K562 (cell line): Measurements from ENCODE around the gene EPC2. TPM values are rescaled to one million over a fixed set of nuclear protein-coding genes. Genes with fewer than 3 reads are reported as not detected.

ENCODE experiments used
- ATAC-seq: fragments of 200-7000 bp; cut with Tn5 transposase; 3 replicates; pipeline ENCODE4 v1.9.1; 2020; ENCODE audit warnings: moderate library complexity
- BruUV-seq: library from RNA; stranded (reverse); fragments of 400-500 nt; replicated peaks from 2 replicates; lab custom pipeline; 2021; lab: Mats Ljungman, UMichigan
- CTCF ChIA-PET: fragments of 300-600 bp; formaldehyde crosslinking; extraction: SDS; loops from one replicate; lab custom pipeline; 2021; ENCODE audit warnings: low intra/inter-chr PET ratio; lab: Yijun Ruan, JAX
- POLR2A ChIA-PET: fragments of 300-600, 350-650 bp; sonication (Branson Sonifier 250); formaldehyde crosslinking; extraction: SDS; loops from one replicate; lab custom pipeline; 2021; ENCODE audit warnings: antibody characterized with exemption, inconsistent platforms; lab: Yijun Ruan, JAX
- DNase-seq, 4 experiments: peaks; one replicate each; pipeline versions ENCODE4 v3.0.0 to v3.0.0-alpha.2; 2011 to 2018; ENCODE audit warnings: low spot score in 3 of 4, mixed read lengths in 3 of 4; ENCODE audit errors: extremely low read depth in 1 of 4
- FAIRE-seq: peaks from 2 replicates; lab custom pipeline; 2011; peaks lifted over from hg19 to GRCh38; lab: Jason Lieb, UNC
- H2AFZ ChIP-seq: 2 replicates; pipeline ENCODE4 v1.6.0; 2011; ENCODE audit warnings: low read depth, low read length, control low read depth, inconsistent platforms
- H3K27ac ChIP-seq: fragments of 200-600 bp; 3 replicates; pipeline ENCODE4 v1.8.0; 2011; ENCODE audit warnings: low read depth, mild to moderate bottlenecking, control low read depth, inconsistent platforms, low read length, moderate library complexity, mixed read lengths; ENCODE audit errors: extremely low read depth
- H3K27me3 ChIP-seq, 2 experiments: fragments of 300-600 bp in 1 of 2; 2 replicates in 1 of 2; 3 replicates in 1 of 2; pipeline versions ENCODE4 v1.6.0 to v1.8.0; 2011; ENCODE audit warnings: inconsistent platforms in 2 of 2, low read length in 2 of 2, mild to moderate bottlenecking in 1 of 2, mixed read lengths in 1 of 2, moderate library complexity in 1 of 2; ENCODE audit not compliant: control insufficient read depth in 2 of 2, insufficient read depth in 2 of 2
- H3K36me3 ChIP-seq: fragments of 300-600 bp; 3 replicates; pipeline ENCODE4 v1.8.0; 2011; ENCODE audit warnings: mild to moderate bottlenecking, low read length, inconsistent platforms; ENCODE audit not compliant: control insufficient read depth, insufficient read depth
- H3K4me1 ChIP-seq, 2 experiments: fragments of 200-600 bp in 1 of 2; replicated peaks in 1 of 2; 2 replicates in 1 of 2; 3 replicates in 1 of 2; pipeline versions ENCODE4 v1.5.1 to v1.8.0; 2011; ENCODE audit warnings: inconsistent platforms in 2 of 2, low read length in 2 of 2, mild to moderate bottlenecking in 1 of 2, mixed read lengths in 1 of 2, moderate library complexity in 1 of 2; ENCODE audit not compliant: control insufficient read depth in 2 of 2, insufficient read depth in 2 of 2
- H3K4me2 ChIP-seq: 2 replicates; pipeline ENCODE4 v1.6.1; 2011; ENCODE audit warnings: low read length, control low read depth, inconsistent platforms, mixed read lengths; ENCODE audit not compliant: insufficient read depth
- H3K4me3 ChIP-seq: fragments of 200-600 bp; sonication (generic), shearing (Covaris generic); 2 replicates; pipeline ENCODE4 v1.5.1; 2016; ENCODE audit warnings: control low read depth, inconsistent platforms
- H3K79me2 ChIP-seq: fragments of 200-600 bp; 3 replicates; pipeline ENCODE4 v1.8.0; 2011; ENCODE audit warnings: low read length, inconsistent platforms; ENCODE audit not compliant: control insufficient read depth, insufficient read depth
- H3K9ac ChIP-seq, 2 experiments: 2 replicates each; pipeline versions ENCODE4 v1.6.0 to v1.6.1; 2011; ENCODE audit warnings: low read depth in 2 of 2, low read length in 2 of 2, control low read depth in 1 of 2, inconsistent platforms in 1 of 2, mild to moderate bottlenecking in 1 of 2, mixed read lengths in 1 of 2; ENCODE audit not compliant: insufficient read depth in 1 of 2
- H3K9me1 ChIP-seq: one replicate; pipeline ENCODE4 v1.6.0; 2011; ENCODE audit warnings: inconsistent platforms, mild to moderate bottlenecking, low read length, moderate library complexity; ENCODE audit not compliant: control insufficient read depth, insufficient read depth
- H3K9me3 ChIP-seq: replicated peaks from 2 replicates; pipeline ENCODE4 v1.5.1; 2011; ENCODE audit warnings: low read depth, low read length, inconsistent platforms; ENCODE audit not compliant: control insufficient read depth, insufficient read depth
- H4K20me1 ChIP-seq: replicated peaks from 2 replicates; pipeline ENCODE4 v1.6.1; 2011; ENCODE audit warnings: low read length, inconsistent platforms, mixed read lengths; ENCODE audit not compliant: control insufficient read depth, insufficient read depth
- CCNT2 ChIP-seq: IDR thresholded peaks from 2 replicates; pipeline ENCODE4 v1.6.1; 2011; ENCODE audit warnings: borderline replicate concordance, low read depth, mild to moderate bottlenecking, moderate library complexity, mixed read lengths, low read length; ENCODE audit not compliant: insufficient read length; ENCODE audit errors: extremely low read depth
- HNRNPK ChIP-seq: fragments of 200-400 bp; formaldehyde crosslinking; IDR thresholded peaks from one replicate; pipeline ENCODE4 v1.6.1; 2018; ENCODE audit warnings: mild to moderate bottlenecking, low read depth, low read length; ENCODE audit not compliant: poor library complexity, severe bottlenecking
- ILF3 ChIP-seq: fragments of 450-650 bp; IDR thresholded peaks from 2 replicates; pipeline ENCODE4 v1.6.1; 2018; ENCODE audit warnings: antibody characterized with exemption, mild to moderate bottlenecking, moderate library complexity, borderline replicate concordance
- KDM4B ChIP-seq, 2 experiments: fragments of 450-650 bp in 1 of 2; sonication (generic) in 1 of 2; IDR thresholded peaks; 2 replicates each; pipeline ENCODE4 v1.6.1; 2016 to 2017; ENCODE audit warnings: borderline replicate concordance in 2 of 2, antibody characterized with exemption in 1 of 2, low read depth in 1 of 2, mild to moderate bottlenecking in 1 of 2
- NONO ChIP-seq, 2 experiments: fragments of 200-400 bp in 1 of 2; fragments of 450-650 bp in 1 of 2; formaldehyde crosslinking in 1 of 2; IDR thresholded peaks; 2 replicates each; pipeline ENCODE4 v1.6.1; 2017; ENCODE audit warnings: low read depth in 2 of 2, mild to moderate bottlenecking in 2 of 2, moderate library complexity in 2 of 2, low read length in 1 of 2
- RBM34 ChIP-seq: fragments of 200-400 bp; formaldehyde crosslinking; IDR thresholded peaks from 2 replicates; pipeline ENCODE4 v1.6.1; 2018; ENCODE audit warnings: low read length, borderline replicate concordance; ENCODE audit not compliant: insufficient read depth
- SP1 ChIP-seq: sonication (generic); formaldehyde crosslinking; IDR thresholded peaks from 2 replicates; pipeline ENCODE4 v1.8.1; 2022; ENCODE audit warnings: mild to moderate bottlenecking, missing genetic modification reagents
- ZFP36 ChIP-seq: fragments of 150-350 bp; IDR thresholded peaks from 2 replicates; pipeline ENCODE4 v1.6.1; 2018; ENCODE audit warnings: low read length, low read depth; ENCODE audit not compliant: partially characterized antibody
- ZNF232 ChIP-seq: sonication (generic); formaldehyde crosslinking; IDR thresholded peaks from 2 replicates; pipeline ENCODE4 v1.8.0; 2022; ENCODE audit warnings: mild to moderate bottlenecking, missing genetic modification reagents
- ZNF347 ChIP-seq: fragments of 450-650 bp; formaldehyde crosslinking; IDR thresholded peaks from 2 replicates; pipeline ENCODE4 v1.4.0; 2020; ENCODE audit warnings: low read depth, mild to moderate bottlenecking, moderate library complexity
- in situ Hi-C: fragments of 300-500 bp; cut with MboI; formaldehyde crosslinking; loops from 4 replicates; pipeline ENCODE4 v1.15.0; 2018; ENCODE audit warnings: inconsistent platforms, mixed read lengths
- intact Hi-C: fragments of 100-400 bp; cut with micrococcal nuclease; formaldehyde crosslinking; loops from 2 replicates; pipeline ENCODE4 v1.14.2; 2022
- polyA plus RNA-seq, 8 experiments: library from polyadenylated mRNA; depleted of rRNA in 4 of 8; stranded (reverse) in 5 of 8; unstranded in 3 of 8; fragments of >200 nt; fragmentation: Nextera tagmentation in 2 of 8; fragmentation: Illumina TruSeq in 1 of 8; extraction: Ambion mirVana in 2 of 8; extraction: Trizol in 1 of 8; gene quantifications; 2 replicates each; pipeline versions ENCODE4 v1.2.1 to v1.2.3, GENCODE V29; 2011 to 2014; ENCODE audit warnings: inconsistent platforms in 1 of 8, missing spikeins in 1 of 8
- total RNA-seq, 7 experiments: library from RNA; depleted of rRNA in 6 of 7; stranded (reverse); fragments of >200 nt in 6 of 7; fragmentation: Illumina TruSeq in 2 of 7; extraction: Trizol in 2 of 7; gene quantifications; 2 replicates each; pipeline versions ENCODE4 v1.2.1 to v1.2.3, GENCODE V29; 2011 to 2021; ENCODE audit warnings: low replicate concordance in 1 of 7
- TF ChIP-seq, protein P1 (sequence below): fragments of 450-650 bp; IDR thresholded peaks from 2 replicates; pipeline ENCODE4 v1.6.1; 2016; ENCODE audit warnings: borderline replicate concordance
- TF ChIP-seq, protein P2 (sequence below), 2 experiments: fragments of 450-650 bp; IDR thresholded peaks; 2 replicates each; pipeline ENCODE4 v1.6.1; 2016; ENCODE audit warnings: mild to moderate bottlenecking in 2 of 2, borderline replicate concordance in 1 of 2, low read depth in 1 of 2, moderate library complexity in 1 of 2

EPC2 gene
- total and polyA plus RNA-seq, 9 of the 15 experiments (the other 6 are each of a cell fraction or from before 2014, with no cell fraction given): 7.0 to 35.8 (median 29.1) TPM

DNA sequence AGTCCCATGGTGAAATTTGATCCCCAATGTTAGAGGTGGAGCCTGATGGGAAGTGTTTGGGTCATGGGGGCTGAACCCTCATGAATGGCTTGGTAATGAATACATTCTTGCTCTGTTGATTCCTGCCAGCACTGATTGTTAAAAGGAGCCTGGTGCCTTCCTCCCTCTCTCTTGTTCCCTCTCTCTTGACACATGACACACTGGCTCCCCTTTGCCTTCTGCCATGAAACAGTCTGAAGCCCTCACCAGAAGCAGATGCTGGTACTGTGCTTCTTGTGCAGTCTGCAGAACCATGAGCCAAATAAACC is 30.6 kb upstream of the EPC2 start:
- Histone ChIP-seq H4K20me1 (no peaks in the 10 kb centered on the region), H3K27me3 (peaks cover 4 to 15% of the 10 kb centered on the region in 2 experiments; a peak in 4 of 5 replicates), H3K9me1 (no peaks in the 10 kb centered on the region), H3K9me3 (no peaks in the 10 kb centered on the region), H3K79me2 (no peaks in the 10 kb centered on the region), H3K36me3 (no peaks in the 10 kb centered on the region), H3K4me3 (no peak overlapping the region), H3K4me1 (peaks cover 0 to 21% of the 10 kb centered on the region in 2 experiments; a peak in 3 of 5 replicates), H3K27ac (peak overlapping the region; percentile 4; the same call in 1 of the 3 replicates), H2AFZ (peak overlapping the region; percentile 86), H3K9ac (no peak overlapping the region), H3K4me2 (peak overlapping the region; percentile 52; the same call in 1 of the 2 replicates)
- intact Hi-C loops (no loop called here), in situ Hi-C loops (no loop called here)
- FAIRE-seq (no peak), DNase-seq (peak in 1 of 4 experiments; percentile 30), ATAC-seq (peak; percentile 53)
- CTCF ChIA-PET: no interaction called here
- POLR2A ChIA-PET: interaction anchor here (1.1 to 1.8 kb wide), 2 partner anchors 9 to 32 kb away, joined by 3 to 6 read pairs; no protein-coding TSS in a partner anchor
- BruUV-seq: no TSS peak
- TF ChIP-seq ZNF232 (CRISPR knock-in tag): no peak
- TF ChIP-seq, protein P1, sequence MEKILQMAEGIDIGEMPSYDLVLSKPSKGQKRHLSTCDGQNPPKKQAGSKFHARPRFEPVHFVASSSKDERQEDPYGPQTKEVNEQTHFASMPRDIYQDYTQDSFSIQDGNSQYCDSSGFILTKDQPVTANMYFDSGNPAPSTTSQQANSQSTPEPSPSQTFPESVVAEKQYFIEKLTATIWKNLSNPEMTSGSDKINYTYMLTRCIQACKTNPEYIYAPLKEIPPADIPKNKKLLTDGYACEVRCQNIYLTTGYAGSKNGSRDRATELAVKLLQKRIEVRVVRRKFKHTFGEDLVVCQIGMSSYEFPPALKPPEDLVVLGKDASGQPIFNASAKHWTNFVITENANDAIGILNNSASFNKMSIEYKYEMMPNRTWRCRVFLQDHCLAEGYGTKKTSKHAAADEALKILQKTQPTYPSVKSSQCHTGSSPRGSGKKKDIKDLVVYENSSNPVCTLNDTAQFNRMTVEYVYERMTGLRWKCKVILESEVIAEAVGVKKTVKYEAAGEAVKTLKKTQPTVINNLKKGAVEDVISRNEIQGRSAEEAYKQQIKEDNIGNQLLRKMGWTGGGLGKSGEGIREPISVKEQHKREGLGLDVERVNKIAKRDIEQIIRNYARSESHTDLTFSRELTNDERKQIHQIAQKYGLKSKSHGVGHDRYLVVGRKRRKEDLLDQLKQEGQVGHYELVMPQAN: no peak
- no peak for TF ChIP-seq KDM4B (IDR thresholded peaks at IDR 0.05; ENCODE audit: borderline replicate concordance in 2 of 2, low read depth in 1 of 2)
- TF ChIP-seq, protein P2, sequence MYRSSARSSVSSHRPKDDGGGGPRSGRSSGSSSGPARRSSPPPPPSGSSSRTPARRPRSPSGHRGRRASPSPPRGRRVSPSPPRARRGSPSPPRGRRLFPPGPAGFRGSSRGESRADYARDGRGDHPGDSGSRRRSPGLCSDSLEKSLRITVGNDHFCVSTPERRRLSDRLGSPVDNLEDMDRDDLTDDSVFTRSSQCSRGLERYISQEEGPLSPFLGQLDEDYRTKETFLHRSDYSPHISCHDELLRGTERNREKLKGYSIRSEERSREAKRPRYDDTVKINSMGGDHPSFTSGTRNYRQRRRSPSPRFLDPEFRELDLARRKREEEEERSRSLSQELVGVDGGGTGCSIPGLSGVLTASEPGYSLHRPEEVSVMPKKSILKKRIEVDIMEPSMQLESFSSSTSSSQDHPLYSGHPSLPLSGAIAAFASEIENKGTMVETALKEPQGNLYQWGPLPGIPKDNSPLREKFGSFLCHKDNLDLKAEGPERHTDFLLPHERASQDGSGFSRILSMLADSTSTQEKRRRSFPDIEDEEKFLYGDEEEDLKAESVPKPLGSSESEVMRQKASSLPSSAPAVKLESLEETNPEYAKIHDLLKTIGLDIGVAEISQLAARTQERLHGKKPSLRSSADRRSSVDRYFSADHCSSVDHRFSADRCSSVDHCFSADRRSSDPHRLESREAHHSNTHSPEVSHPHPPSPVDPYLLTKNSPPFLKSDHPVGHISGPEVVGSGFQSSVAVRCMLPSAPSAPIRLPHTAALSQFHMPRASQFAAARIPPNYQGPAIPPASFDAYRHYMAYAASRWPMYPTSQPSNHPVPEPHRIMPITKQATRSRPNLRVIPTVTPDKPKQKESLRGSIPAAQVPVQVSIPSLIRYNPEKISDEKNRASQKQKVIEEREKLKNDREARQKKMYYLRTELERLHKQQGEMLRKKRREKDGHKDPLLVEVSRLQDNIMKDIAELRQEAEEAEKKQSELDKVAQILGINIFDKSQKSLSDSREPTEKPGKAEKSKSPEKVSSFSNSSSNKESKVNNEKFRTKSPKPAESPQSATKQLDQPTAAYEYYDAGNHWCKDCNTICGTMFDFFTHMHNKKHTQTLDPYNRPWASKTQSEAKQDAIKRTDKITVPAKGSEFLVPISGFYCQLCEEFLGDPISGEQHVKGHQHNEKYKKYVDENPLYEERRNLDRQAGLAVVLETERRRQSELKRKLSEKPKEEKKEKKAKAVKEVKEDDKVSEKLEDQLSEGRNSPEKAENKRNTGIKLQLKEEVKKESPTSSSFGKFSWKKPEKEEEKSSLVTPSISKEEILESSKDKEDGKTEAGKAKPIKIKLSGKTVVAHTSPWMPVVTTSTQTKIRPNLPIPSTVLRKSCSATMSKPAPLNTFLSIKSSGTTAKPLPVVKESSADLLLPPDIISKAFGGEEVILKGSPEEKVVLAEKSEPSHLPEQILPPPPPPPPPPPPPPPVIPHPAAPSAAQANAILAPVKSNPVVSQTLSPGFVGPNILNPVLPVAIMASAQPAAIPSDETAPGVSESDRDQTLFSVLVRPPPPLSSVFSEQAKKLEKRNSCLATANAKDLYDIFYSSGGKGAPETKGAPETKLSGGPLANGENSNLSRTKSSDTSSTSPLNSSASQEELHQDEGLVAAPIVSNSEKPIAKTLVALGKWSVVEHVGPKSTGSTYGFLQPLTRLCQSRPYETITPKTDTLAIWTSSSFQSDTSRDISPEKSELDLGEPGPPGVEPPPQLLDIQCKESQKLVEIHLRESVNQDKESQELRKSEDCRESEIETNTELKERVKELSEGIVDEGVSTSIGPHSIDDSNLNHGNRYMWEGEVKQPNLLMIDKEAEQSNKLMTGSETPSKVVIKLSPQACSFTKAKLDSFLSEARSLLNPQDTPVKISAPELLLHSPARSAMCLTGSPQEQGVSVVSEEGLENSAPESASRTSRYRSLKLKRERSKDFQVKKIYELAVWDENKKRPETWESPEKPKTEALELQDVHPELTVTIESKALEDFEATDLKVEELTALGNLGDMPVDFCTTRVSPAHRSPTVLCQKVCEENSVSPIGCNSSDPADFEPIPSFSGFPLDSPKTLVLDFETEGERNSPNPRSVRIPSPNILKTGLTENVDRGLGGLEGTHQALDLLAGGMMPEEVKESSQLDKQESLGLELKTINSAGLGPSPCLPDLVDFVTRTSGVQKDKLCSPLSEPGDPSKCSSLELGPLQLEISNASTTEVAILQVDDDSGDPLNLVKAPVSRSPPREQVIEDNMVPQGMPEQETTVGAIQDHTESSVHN (IDR thresholded peaks at IDR 0.05; ENCODE audit: borderline replicate concordance in 1 of 2, low read depth in 1 of 2): no peak
- no peak for TF ChIP-seq CCNT2
- no peak for TF ChIP-seq ILF3
- TF ChIP-seq NONO (IDR thresholded peaks at IDR 0.05; ENCODE audit: low read depth in 2 of 2, low read length in 1 of 2): no peak
- TF ChIP-seq RBM34: no peak
- TF ChIP-seq SP1 (CRISPR knock-in tag): 0 out of 2 replicates have a peak, but pooled peaks have one; percentile 50
- TF ChIP-seq ZNF347: no peak
- TF ChIP-seq HNRNPK: no peak
- no peak for TF ChIP-seq ZFP36
